Measurements from ENCODE around the gene FBXO27.
"Not testable (repeated sequence)": the region's sequence is repeated elsewhere in the genome, so short reads cannot be mapped to it uniquely, and the experiment has no call there.

DNA sequence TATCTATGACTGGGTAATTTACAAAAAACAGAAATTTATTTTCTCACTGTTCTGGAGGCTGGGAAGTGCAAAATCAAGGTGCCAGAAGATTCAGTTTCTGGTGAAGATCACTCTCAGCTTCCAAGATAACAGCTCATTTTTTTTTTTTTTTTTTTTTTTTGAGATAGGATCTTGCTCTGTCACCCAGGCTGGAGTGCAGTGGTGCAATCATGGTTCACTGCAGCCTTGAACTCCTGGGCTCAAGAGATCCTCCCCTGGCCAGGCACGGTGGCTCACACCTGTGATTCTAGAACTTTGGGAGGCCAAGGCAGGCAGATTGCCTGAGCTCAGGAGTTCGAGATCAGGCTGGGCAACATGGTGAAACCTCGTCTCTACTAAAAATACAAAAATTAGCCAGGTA, 34.8 kb downstream of the FBXO27 start:
- TF ChIP-seq, protein P1, sequence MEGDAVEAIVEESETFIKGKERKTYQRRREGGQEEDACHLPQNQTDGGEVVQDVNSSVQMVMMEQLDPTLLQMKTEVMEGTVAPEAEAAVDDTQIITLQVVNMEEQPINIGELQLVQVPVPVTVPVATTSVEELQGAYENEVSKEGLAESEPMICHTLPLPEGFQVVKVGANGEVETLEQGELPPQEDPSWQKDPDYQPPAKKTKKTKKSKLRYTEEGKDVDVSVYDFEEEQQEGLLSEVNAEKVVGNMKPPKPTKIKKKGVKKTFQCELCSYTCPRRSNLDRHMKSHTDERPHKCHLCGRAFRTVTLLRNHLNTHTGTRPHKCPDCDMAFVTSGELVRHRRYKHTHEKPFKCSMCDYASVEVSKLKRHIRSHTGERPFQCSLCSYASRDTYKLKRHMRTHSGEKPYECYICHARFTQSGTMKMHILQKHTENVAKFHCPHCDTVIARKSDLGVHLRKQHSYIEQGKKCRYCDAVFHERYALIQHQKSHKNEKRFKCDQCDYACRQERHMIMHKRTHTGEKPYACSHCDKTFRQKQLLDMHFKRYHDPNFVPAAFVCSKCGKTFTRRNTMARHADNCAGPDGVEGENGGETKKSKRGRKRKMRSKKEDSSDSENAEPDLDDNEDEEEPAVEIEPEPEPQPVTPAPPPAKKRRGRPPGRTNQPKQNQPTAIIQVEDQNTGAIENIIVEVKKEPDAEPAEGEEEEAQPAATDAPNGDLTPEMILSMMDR (IDR thresholded peaks at IDR 0.05) = not testable (repeated sequence)
- not testable (repeated sequence) for TF ChIP-seq POLR2A (IDR thresholded peaks at IDR 0.05)

All from Peyer's patch (tissue), 4 donors.